AG04450 (cell line): ENCODE measurements around the gene VHLL. TPM values are rescaled to one million over a fixed set of nuclear protein-coding genes. Genes with fewer than 3 reads are reported as not detected.

Source experiments
- CTCF ChIA-PET: fragments of 300-600, 350-600 bp; formaldehyde crosslinking; extraction: SDS; loops from one replicate; lab custom pipeline; 2022; ENCODE audit warnings: antibody characterized with exemption, inconsistent platforms; lab: Charles Lee
- POLR2A ChIA-PET: fragments of 350-600 bp; formaldehyde crosslinking; extraction: SDS; loops from one replicate; lab custom pipeline; 2021; ENCODE audit warnings: antibody characterized with exemption, inconsistent platforms; lab: Yijun Ruan, JAX
- DNase-seq: peaks from one replicate; pipeline ENCODE4 v3.0.0-alpha.2; 2011; ENCODE audit warnings: low read depth, low spot score
- H3K27ac ChIP-seq: one replicate; pipeline ENCODE4 v1.5.1; 2012; ENCODE audit warnings: low read depth, low read length, control low read depth
- H3K27me3 ChIP-seq: one replicate; pipeline ENCODE4 v1.6.0; 2012; ENCODE audit warnings: low read length; ENCODE audit not compliant: control insufficient read depth, insufficient read depth
- H3K4me3 ChIP-seq: 2 replicates; pipeline ENCODE4 v1.5.1; 2011; ENCODE audit warnings: mild to moderate bottlenecking, low read depth, low read length, control low read depth
- H3K9me3 ChIP-seq: 2 replicates; pipeline ENCODE4 v1.5.1; 2012; ENCODE audit warnings: low read length; ENCODE audit not compliant: control insufficient read depth, insufficient read depth
- polyA plus RNA-seq: library from polyadenylated mRNA; depleted of rRNA; stranded (reverse); fragments of >200 nt; gene quantifications from 2 replicates; pipeline ENCODE4 v1.2.3, GENCODE V29; 2011
- TF ChIP-seq, protein P1 (sequence below): IDR thresholded peaks from 2 replicates; pipeline ENCODE4 v1.5.1; 2011; ENCODE audit warnings: low read depth, low read length, control low read depth, inconsistent platforms

VHLL gene
- polyA plus RNA-seq, 1 experiment = not detected

DNA sequence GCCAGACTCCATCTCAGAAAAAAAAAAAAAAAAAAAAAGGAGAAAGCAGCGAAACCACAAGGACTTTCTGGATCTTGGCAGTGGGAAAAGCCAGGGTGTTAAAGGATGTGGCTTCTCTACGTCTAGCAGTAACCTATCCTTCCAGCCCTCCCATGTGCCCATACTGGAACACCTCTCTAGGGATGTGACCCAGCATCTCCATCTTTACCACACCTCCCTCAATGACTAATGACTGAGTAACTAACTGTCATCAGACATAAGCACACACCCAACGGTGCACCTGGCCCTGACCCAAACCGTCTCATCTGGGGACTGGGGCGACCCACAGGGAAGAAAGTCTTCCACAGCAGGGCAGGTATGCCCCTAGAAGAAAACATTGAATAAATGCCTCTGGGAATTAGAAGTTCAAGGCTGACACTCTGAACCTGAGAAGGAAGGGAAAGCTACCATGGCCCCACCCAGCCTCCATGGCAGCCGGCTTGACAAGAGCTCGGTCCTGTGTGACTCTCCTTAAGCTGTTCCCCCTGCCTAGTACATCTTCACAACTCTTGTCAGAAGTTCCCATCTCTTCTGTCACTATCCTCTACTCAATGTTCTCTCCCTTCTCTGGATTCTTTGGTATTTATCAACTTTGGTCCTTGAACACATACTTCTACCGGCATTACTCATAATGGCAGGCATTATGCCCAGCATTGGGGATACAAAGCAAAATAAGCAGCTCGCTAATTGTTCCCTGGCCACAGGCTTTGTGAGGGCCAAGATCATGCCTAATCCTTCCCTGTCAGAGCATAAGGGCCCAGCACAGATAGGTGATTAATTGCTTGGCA lies 36.4 kb downstream of the VHLL start:
- no peak overlapping the region for H3K4me3 ChIP-seq
- TF ChIP-seq, protein P1, sequence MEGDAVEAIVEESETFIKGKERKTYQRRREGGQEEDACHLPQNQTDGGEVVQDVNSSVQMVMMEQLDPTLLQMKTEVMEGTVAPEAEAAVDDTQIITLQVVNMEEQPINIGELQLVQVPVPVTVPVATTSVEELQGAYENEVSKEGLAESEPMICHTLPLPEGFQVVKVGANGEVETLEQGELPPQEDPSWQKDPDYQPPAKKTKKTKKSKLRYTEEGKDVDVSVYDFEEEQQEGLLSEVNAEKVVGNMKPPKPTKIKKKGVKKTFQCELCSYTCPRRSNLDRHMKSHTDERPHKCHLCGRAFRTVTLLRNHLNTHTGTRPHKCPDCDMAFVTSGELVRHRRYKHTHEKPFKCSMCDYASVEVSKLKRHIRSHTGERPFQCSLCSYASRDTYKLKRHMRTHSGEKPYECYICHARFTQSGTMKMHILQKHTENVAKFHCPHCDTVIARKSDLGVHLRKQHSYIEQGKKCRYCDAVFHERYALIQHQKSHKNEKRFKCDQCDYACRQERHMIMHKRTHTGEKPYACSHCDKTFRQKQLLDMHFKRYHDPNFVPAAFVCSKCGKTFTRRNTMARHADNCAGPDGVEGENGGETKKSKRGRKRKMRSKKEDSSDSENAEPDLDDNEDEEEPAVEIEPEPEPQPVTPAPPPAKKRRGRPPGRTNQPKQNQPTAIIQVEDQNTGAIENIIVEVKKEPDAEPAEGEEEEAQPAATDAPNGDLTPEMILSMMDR = no peak
- POLR2A ChIA-PET = interaction anchor here (0.6 to 1.4 kb wide), 6 partner anchors 20 to 442 kb away, joined by 3 to 7 read pairs (median 6); partner anchors contain the start of genes PMF1 and SMG5
- H3K27ac ChIP-seq = no peak overlapping the region
- no peaks in the 10 kb centered on the region for H3K9me3 ChIP-seq
- no peaks in the 10 kb centered on the region for H3K27me3 ChIP-seq
- DNase-seq = no peak
- CTCF ChIA-PET = interaction anchor here (0.7 to 1.2 kb wide), 3 partner anchors 110 to 183 kb away, joined by 3 to 5 read pairs (median 4); no protein-coding TSS in a partner anchor

DNA sequence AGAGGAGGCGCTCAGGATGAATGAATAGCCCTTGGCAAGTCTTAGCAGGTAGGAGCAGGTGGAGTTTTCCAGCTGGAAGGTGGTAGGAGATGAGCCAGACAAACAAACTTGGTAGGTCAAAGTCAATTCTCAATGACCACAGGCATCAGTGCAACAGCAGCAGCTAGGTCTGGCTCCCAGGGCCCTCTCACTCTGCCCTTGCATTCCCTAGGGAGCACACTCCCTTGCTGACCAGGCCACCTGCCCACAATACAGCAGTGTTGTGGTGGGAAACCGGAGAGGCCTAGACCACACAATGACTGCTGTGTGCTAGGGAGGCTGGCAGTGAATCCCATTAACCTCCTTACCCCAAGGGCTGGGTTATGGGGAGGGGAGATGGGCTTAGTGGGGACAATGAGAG lies 38.2 kb downstream of the VHLL start:
- CTCF ChIA-PET = interaction anchor here (1.5 kb wide), 1 partner anchor 59 kb away, joined by 3 read pairs; no protein-coding TSS in a partner anchor
- DNase-seq = no peak
- TF ChIP-seq, protein P1 = no peak
- Histone ChIP-seq H3K4me3 (no peak overlapping the region), H3K27me3 (no peaks in the 10 kb centered on the region), H3K9me3 (no peaks in the 10 kb centered on the region), H3K27ac (no peak overlapping the region)
- POLR2A ChIA-PET = no interaction called here

DNA sequence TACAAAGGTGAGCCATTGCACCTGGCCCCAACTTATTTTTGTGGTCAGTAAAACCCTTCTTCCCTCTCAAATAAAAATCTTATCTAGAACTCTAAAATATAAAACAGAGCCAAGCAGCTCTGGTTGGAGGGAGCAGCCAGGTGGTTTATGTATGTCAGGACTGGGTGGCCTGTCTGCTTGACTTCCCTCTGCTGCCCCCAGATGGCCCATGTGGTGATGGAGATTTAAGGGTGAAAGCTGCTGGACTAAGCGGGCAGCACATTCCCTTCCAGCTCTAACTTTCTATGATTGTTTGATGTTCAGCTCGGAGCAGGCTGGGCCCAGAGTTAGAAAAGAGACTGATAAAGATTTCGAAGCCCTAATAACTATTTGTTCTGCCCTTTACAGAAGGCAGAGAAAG lies 39.3 kb downstream of the VHLL start:
- Histone ChIP-seq H3K9me3 (no peaks in the 10 kb centered on the region), H3K4me3 (no peak overlapping the region), H3K27me3 (no peaks in the 10 kb centered on the region), H3K27ac (no peak overlapping the region)
- CTCF ChIA-PET = interaction anchor here (0.7 to 0.8 kb wide), 5 partner anchors 8 to 164 kb away, joined by 3 to 5 read pairs (median 3); no protein-coding TSS in a partner anchor
- POLR2A ChIA-PET = interaction anchor here (1.2 kb wide), 1 partner anchor 8 kb away, joined by 4 read pairs; no protein-coding TSS in a partner anchor
- TF ChIP-seq, protein P1 = peak; percentile 33
- no peak for DNase-seq

DNA sequence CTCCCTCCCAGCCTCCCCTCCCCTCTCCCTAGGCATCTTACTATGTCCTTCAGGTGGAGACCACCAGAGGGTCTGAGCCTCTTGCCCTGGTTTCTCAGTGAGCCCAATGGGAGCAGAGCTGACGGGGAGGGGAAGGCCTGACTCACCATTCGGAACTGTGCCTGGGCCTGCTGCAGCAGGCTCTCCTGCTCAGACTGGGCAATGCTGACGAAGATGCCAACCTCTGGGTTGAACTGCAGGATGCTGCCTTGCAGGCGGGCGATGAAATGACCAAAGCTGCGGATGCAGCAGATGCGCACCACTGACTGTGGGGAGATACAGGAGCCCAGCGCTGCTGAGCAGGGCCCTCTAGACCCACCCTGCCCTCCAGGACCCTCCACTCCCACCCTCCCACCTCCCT lies 40.2 kb downstream of the VHLL start:
- TF ChIP-seq, protein P1 = no peak
- CTCF ChIA-PET = interaction anchor here (1.0 kb wide), 1 partner anchor 9 kb away, joined by 3 read pairs; no protein-coding TSS in a partner anchor
- H3K4me3 ChIP-seq = no peak overlapping the region
- DNase-seq = no peak
- H3K9me3 ChIP-seq = no peaks in the 10 kb centered on the region
- H3K27ac ChIP-seq = no peak overlapping the region
- H3K27me3 ChIP-seq = no peaks in the 10 kb centered on the region
- POLR2A ChIA-PET = interaction anchor here (1.2 kb wide), 1 partner anchor 7 kb away, joined by 4 read pairs; no protein-coding TSS in a partner anchor

DNA sequence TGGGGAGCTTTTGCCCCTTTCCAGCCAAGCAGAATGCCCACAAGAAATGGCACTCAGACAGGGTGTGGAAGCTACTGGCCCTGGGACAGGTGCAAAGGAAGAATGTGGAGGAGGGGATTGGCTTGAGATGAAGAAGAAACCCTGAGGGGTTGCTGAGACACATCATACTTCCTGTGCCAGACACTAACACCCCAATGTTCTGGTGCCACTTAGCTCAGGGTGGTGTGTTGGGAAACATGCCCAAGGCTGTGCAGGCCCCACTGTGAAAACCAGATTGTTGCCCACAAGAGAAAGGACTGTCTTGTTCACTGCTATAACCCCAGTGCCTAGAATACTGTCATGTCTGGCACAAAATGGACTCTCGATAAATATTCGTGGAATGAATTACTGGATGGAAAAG lies 41.4 kb downstream of the VHLL start:
- DNase-seq = no peak
- Histone ChIP-seq H3K27me3 (no peaks in the 10 kb centered on the region), H3K4me3 (no peak overlapping the region), H3K9me3 (no peaks in the 10 kb centered on the region), H3K27ac (no peak overlapping the region)
- ChIA-PET CTCF (no interaction called here), POLR2A (no interaction called here)
- TF ChIP-seq, protein P1 = no peak
